ENCODE measurements around the gene C15orf39. TPM values are rescaled to one million over a fixed set of nuclear protein-coding genes. Genes with fewer than 3 reads are reported as not detected.

C15orf39 gene
- total and polyA plus RNA-seq, 9 of the 15 experiments (the other 6 are each of a cell fraction or from before 2014, with no cell fraction given) = 0.31 to 29.8 (median 4.4) TPM

GRCh38 chr15:75204340-75205063 is 2.8 kb downstream of the C15orf39 start:
- 11% methylated on average over 10 of the region's 10 CpGs for WGBS (ENCODE audit: insufficient coverage, low coverage, missing lambda C conversion rate)
- Histone ChIP-seq H3K4me1 (replicated peaks in 1 of 2; ENCODE audit: control insufficient read depth in 2 of 2, insufficient read depth in 2 of 2, low read length in 2 of 2) (peaks cover 42 to 52% of the 10 kb centered on the region in 2 experiments), H3K36me3 (ENCODE audit: control insufficient read depth, insufficient read depth, low read length) (peaks cover 44% of the 10 kb centered on the region; the same call in 2 of the 3 replicates), H3K4me2 (ENCODE audit: insufficient read depth, low read length) (peak overlapping the region; percentile 89), H3K4me3 (no peak overlapping the region), H3K9me3 (replicated peaks; ENCODE audit: control insufficient read depth, insufficient read depth, low read depth, low read length) (no peaks in the 10 kb centered on the region), H3K27me3 (ENCODE audit: control insufficient read depth in 2 of 2, insufficient read depth in 2 of 2, low read length in 2 of 2) (no peaks in the 10 kb centered on the region; a peak in 1 of 5 replicates), H2AFZ (ENCODE audit: low read depth, low read length) (no peak overlapping the region), H4K20me1 (replicated peaks; ENCODE audit: control insufficient read depth, insufficient read depth, low read length) (peaks cover 60% of the 10 kb centered on the region), H3K9ac (ENCODE audit: insufficient read depth in 1 of 2, low read depth in 2 of 2, low read length in 2 of 2) (peak overlapping the region in 1 of 2 experiments; percentile 95; a peak in 1 of 4 replicates), H3K27ac (ENCODE audit: extremely low read depth, low read depth, low read length) (no peak overlapping the region), H3K79me2 (ENCODE audit: control insufficient read depth, insufficient read depth, low read length) (peaks cover 76% of the 10 kb centered on the region), H3K9me1 (ENCODE audit: control insufficient read depth, insufficient read depth, low read length) (peaks cover 17% of the 10 kb centered on the region)
- CTCF ChIA-PET (ENCODE audit: low intra/inter-chr PET ratio) = interaction anchor here (0.6 to 4.7 kb wide), 5 partner anchors 161 to 249 kb away, joined by 3 to 76 read pairs (median 5); no protein-coding TSS in a partner anchor
- POLR2A ChIA-PET = interaction anchor here (0.6 to 2.7 kb wide), 17 partner anchors 10 to 365 kb away, joined by 3 to 20 read pairs (median 5); partner anchors contain the start of gene PPCDC
- in situ Hi-C loops (cut with MboI) = loop anchor here (5.0 kb wide), 1 partner anchor 177 kb away; no protein-coding TSS in a partner anchor
- ATAC-seq (peak; percentile 84), DNase-seq (ENCODE audit: extremely low read depth in 1 of 4, low spot score in 3 of 4) (peak; percentile 90 to 96 (median 92)), FAIRE-seq (peak; percentile 98)
- no TSS peak for BruUV-seq (replicated peaks)
- intact Hi-C loops (cut with micrococcal nuclease) = loop anchor here (1.0 to 10.0 kb wide), 4 partner anchors 77 to 430 kb away; partner anchors contain the start of gene RPP25
- TF ChIP-seq, protein P1, sequence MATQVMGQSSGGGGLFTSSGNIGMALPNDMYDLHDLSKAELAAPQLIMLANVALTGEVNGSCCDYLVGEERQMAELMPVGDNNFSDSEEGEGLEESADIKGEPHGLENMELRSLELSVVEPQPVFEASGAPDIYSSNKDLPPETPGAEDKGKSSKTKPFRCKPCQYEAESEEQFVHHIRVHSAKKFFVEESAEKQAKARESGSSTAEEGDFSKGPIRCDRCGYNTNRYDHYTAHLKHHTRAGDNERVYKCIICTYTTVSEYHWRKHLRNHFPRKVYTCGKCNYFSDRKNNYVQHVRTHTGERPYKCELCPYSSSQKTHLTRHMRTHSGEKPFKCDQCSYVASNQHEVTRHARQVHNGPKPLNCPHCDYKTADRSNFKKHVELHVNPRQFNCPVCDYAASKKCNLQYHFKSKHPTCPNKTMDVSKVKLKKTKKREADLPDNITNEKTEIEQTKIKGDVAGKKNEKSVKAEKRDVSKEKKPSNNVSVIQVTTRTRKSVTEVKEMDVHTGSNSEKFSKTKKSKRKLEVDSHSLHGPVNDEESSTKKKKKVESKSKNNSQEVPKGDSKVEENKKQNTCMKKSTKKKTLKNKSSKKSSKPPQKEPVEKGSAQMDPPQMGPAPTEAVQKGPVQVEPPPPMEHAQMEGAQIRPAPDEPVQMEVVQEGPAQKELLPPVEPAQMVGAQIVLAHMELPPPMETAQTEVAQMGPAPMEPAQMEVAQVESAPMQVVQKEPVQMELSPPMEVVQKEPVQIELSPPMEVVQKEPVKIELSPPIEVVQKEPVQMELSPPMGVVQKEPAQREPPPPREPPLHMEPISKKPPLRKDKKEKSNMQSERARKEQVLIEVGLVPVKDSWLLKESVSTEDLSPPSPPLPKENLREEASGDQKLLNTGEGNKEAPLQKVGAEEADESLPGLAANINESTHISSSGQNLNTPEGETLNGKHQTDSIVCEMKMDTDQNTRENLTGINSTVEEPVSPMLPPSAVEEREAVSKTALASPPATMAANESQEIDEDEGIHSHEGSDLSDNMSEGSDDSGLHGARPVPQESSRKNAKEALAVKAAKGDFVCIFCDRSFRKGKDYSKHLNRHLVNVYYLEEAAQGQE (IDR thresholded peaks at IDR 0.05; ENCODE audit: borderline replicate concordance) = peak; percentile 94
- TF ChIP-seq, protein P1 (CRISPR knock-in tag; IDR thresholded peaks at IDR 0.05; ENCODE audit: low read depth) = 0 out of 2 replicates have a peak, but pooled peaks have one; percentile 39
- TF ChIP-seq ZNF766 (CRISPR knock-in tag; conservative IDR thresholded peaks at IDR 0.05) (0 out of 2 replicates have a peak, but pooled peaks have one; percentile 40), ETS1 (conservative IDR thresholded peaks at IDR 0.05; ENCODE audit: control insufficient read depth, low read depth, low read length) (0 out of 2 replicates have a peak, but pooled peaks have one; percentile 38)
- TF ChIP-seq, protein P2, sequence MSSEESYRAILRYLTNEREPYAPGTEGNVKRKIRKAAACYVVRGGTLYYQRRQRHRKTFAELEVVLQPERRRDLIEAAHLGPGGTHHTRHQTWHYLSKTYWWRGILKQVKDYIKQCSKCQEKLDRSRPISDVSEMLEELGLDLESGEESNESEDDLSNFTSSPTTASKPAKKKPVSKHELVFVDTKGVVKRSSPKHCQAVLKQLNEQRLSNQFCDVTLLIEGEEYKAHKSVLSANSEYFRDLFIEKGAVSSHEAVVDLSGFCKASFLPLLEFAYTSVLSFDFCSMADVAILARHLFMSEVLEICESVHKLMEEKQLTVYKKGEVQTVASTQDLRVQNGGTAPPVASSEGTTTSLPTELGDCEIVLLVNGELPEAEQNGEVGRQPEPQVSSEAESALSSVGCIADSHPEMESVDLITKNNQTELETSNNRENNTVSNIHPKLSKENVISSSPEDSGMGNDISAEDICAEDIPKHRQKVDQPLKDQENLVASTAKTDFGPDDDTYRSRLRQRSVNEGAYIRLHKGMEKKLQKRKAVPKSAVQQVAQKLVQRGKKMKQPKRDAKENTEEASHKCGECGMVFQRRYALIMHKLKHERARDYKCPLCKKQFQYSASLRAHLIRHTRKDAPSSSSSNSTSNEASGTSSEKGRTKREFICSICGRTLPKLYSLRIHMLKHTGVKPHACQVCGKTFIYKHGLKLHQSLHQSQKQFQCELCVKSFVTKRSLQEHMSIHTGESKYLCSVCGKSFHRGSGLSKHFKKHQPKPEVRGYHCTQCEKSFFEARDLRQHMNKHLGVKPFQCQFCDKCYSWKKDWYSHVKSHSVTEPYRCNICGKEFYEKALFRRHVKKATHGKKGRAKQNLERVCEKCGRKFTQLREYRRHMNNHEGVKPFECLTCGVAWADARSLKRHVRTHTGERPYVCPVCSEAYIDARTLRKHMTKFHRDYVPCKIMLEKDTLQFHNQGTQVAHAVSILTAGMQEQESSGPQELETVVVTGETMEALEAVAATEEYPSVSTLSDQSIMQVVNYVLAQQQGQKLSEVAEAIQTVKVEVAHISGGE (CRISPR knock-in tag; IDR thresholded peaks at IDR 0.05) = no peak
